Nephron (organoid): ENCODE measurements around the gene DRC3.

Experiments used
- H3K27ac Mint-ChIP-seq, 3 experiments: 2 replicates each; pipeline ENCODE4 v1.8.0; 2020; ENCODE audit warnings: mixed read lengths in 3 of 3, mild to moderate bottlenecking in 2 of 3, moderate library complexity in 1 of 3
- H3K27me3 Mint-ChIP-seq: 2 replicates; pipeline ENCODE4 v1.8.0; 2021; ENCODE audit warnings: low read depth, mild to moderate bottlenecking, moderate library complexity, mixed read lengths
- H3K36me3 Mint-ChIP-seq: 2 replicates; pipeline ENCODE4 v1.8.0; 2020; ENCODE audit warnings: low read depth, mixed read lengths
- H3K4me1 Mint-ChIP-seq: 2 replicates; pipeline ENCODE4 v1.8.0; 2020; ENCODE audit warnings: mixed read lengths
- H3K4me3 Mint-ChIP-seq, 3 experiments: 2 replicates each; pipeline ENCODE4 v1.8.0; 2020; ENCODE audit warnings: mild to moderate bottlenecking in 3 of 3, mixed read lengths in 3 of 3, moderate library complexity in 2 of 3
- H3K9me3 Mint-ChIP-seq: 2 replicates; pipeline ENCODE4 v1.8.0; 2020; ENCODE audit warnings: mixed read lengths
- TF ChIP-seq, protein P1 (sequence below), 3 experiments: fragments of 200-600 bp; sonication (generic); IDR thresholded peaks; one replicate each; pipeline ENCODE4 v1.5.0; 2021; ENCODE audit warnings: antibody characterized with exemption in 3 of 3; ENCODE audit not compliant: unreplicated experiment in 3 of 3

The DRC3 gene

GRCh38 chr17:17979778-17980177 lies 7.1 kb downstream of the DRC3 start:
- no peak overlapping the region for H3K4me3 Mint-ChIP-seq
- H3K36me3 Mint-ChIP-seq, result no peaks in the 10 kb centered on the region

GRCh38 chr17:17981330-17981729 lies 8.7 kb downstream of the DRC3 start:
- Mint-ChIP-seq H3K27ac (no peak overlapping the region), H3K4me1 (no peaks in the 10 kb centered on the region), H3K4me3 (no peak overlapping the region), H3K9me3 (no peaks in the 10 kb centered on the region), H3K36me3 (no peaks in the 10 kb centered on the region), H3K27me3 (peaks cover 8% of the 10 kb centered on the region)
- TF ChIP-seq, protein P1, sequence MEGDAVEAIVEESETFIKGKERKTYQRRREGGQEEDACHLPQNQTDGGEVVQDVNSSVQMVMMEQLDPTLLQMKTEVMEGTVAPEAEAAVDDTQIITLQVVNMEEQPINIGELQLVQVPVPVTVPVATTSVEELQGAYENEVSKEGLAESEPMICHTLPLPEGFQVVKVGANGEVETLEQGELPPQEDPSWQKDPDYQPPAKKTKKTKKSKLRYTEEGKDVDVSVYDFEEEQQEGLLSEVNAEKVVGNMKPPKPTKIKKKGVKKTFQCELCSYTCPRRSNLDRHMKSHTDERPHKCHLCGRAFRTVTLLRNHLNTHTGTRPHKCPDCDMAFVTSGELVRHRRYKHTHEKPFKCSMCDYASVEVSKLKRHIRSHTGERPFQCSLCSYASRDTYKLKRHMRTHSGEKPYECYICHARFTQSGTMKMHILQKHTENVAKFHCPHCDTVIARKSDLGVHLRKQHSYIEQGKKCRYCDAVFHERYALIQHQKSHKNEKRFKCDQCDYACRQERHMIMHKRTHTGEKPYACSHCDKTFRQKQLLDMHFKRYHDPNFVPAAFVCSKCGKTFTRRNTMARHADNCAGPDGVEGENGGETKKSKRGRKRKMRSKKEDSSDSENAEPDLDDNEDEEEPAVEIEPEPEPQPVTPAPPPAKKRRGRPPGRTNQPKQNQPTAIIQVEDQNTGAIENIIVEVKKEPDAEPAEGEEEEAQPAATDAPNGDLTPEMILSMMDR (IDR thresholded peaks at IDR 0.05; ENCODE audit: unreplicated experiment in 3 of 3), result no peak

More at GRCh38 chr17:17979778-17980177, 7.1 kb downstream of the DRC3 start:
- Mint-ChIP-seq H3K9me3 (no peaks in the 10 kb centered on the region), H3K27ac (no peak overlapping the region), H3K27me3 (peaks cover 8% of the 10 kb centered on the region), H3K4me1 (no peaks in the 10 kb centered on the region)
- TF ChIP-seq, protein P1 (IDR thresholded peaks at IDR 0.05; ENCODE audit: unreplicated experiment in 3 of 3), result no peak

DNA sequence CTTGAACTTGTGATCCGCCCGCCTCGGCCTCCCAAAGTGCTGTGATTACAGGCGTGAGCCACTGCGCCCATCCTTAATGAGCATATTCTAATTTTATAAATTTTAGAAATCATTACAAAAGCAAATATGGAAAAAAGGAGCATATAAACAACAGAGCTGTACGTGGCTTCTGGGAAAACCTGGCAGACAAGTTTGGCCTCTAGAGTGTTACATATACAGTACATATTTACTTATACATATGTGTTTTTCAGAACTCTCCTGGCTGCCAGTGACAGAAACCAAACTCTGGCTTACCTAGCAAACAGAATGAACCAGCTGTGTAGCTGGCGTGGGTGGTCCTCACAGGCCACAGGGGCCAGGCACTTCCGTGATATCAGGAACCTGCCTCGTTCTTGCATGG lies 10.1 kb downstream of the DRC3 start:
- Mint-ChIP-seq H3K9me3 (no peaks in the 10 kb centered on the region), H3K4me3 (no peak overlapping the region), H3K4me1 (no peaks in the 10 kb centered on the region), H3K27me3 (peaks cover 4% of the 10 kb centered on the region), H3K36me3 (no peaks in the 10 kb centered on the region), H3K27ac (no peak overlapping the region)
- TF ChIP-seq, protein P1 (IDR thresholded peaks at IDR 0.05; ENCODE audit: unreplicated experiment in 3 of 3), result no peak

DNA sequence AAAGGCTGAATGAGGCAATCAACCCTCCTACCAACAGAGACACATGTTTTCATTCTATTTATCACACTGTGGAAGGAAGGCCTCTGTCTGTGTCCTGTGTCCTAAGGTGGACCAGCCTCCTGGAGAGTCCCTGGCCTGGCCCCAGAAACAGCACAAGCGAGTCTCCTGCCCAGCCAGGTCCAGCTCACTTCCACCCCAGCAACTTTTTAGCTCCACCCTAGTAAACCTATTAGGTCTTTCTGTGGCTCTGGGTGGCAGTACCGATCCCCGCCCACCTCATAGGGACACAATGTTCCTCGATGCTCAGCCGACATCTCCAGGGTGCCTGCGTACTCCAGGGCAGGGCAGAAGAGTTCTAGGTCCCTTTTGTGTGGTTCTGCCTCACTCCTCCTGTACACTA lies 10.7 kb downstream of the DRC3 start:
- TF ChIP-seq, protein P1 (IDR thresholded peaks at IDR 0.05; ENCODE audit: unreplicated experiment in 3 of 3), result no peak
- no peak overlapping the region for H3K4me3 Mint-ChIP-seq
- H3K36me3 Mint-ChIP-seq, result no peaks in the 10 kb centered on the region
- H3K27me3 Mint-ChIP-seq, result no peaks in the 10 kb centered on the region
- H3K27ac Mint-ChIP-seq, result no peak overlapping the region
- H3K9me3 Mint-ChIP-seq, result no peaks in the 10 kb centered on the region
- H3K4me1 Mint-ChIP-seq, result no peaks in the 10 kb centered on the region

GRCh38 chr17:17983776-17984175 lies 11.1 kb downstream of the DRC3 start:
- H3K9me3 Mint-ChIP-seq, result no peaks in the 10 kb centered on the region
- H3K27ac Mint-ChIP-seq, result no peak overlapping the region
- no peaks in the 10 kb centered on the region for H3K36me3 Mint-ChIP-seq
- peaks cover 3% of the 10 kb centered on the region for H3K4me1 Mint-ChIP-seq
- TF ChIP-seq, protein P1 (IDR thresholded peaks at IDR 0.05; ENCODE audit: unreplicated experiment in 3 of 3), result no peak
- no peaks in the 10 kb centered on the region for H3K27me3 Mint-ChIP-seq
- H3K4me3 Mint-ChIP-seq, result no peak overlapping the region

- no peaks in the 10 kb centered on the region for H3K36me3 Mint-ChIP-seq
- H3K27ac Mint-ChIP-seq, result no peak overlapping the region
- TF ChIP-seq, protein P1 (IDR thresholded peaks at IDR 0.05; ENCODE audit: unreplicated experiment in 3 of 3), result no peak
- peaks cover 10% of the 10 kb centered on the region for H3K4me1 Mint-ChIP-seq
- no peak overlapping the region for H3K4me3 Mint-ChIP-seq
- H3K9me3 Mint-ChIP-seq, result no peaks in the 10 kb centered on the region
- H3K27me3 Mint-ChIP-seq, result no peaks in the 10 kb centered on the region
Measured at GRCh38 chr17:17985153-17985552, 12.5 kb downstream of the DRC3 start.
